Liver (tissue), 3 donors: ENCODE results near the gene PLD2.

Experiments used
- ATF3 ChIP-seq: IDR thresholded peaks from 2 replicates; pipeline ENCODE4 v1.6.1; 2016; ENCODE audit warnings: antibody characterized with exemption
- CTCF ChIP-seq: fragments of 150-350 bp; IDR thresholded peaks from 2 replicates; pipeline ENCODE4 v1.5.1; 2017; ENCODE audit warnings: improper control_type of control experiment, low read depth, low read length; ENCODE audit not compliant: missing input control
- EGR1 ChIP-seq, 2 donors: IDR thresholded peaks; 2 replicates each; pipeline ENCODE4 v1.6.1; 2016 to 2018; ENCODE audit warnings: antibody characterized with exemption in 2 of 2, low read depth in 2 of 2
- MAX ChIP-seq: IDR thresholded peaks from 2 replicates; pipeline ENCODE4 v1.6.1; 2016; ENCODE audit warnings: antibody characterized with exemption
- RAD21 ChIP-seq, 2 donors: IDR thresholded peaks; 2 replicates each; pipeline ENCODE4 v1.6.1; 2016; ENCODE audit warnings: antibody characterized with exemption in 2 of 2, mild to moderate bottlenecking in 2 of 2
- REST ChIP-seq: IDR thresholded peaks from 2 replicates; pipeline ENCODE4 v1.6.1; 2016; ENCODE audit warnings: antibody characterized with exemption, mild to moderate bottlenecking
- SP1 ChIP-seq: IDR thresholded peaks from 2 replicates; pipeline ENCODE4 v1.6.1; 2018; ENCODE audit warnings: antibody characterized with exemption, mild to moderate bottlenecking
- TAF1 ChIP-seq: conservative IDR thresholded peaks from 2 replicates; pipeline ENCODE4 v1.6.1; 2016; ENCODE audit warnings: antibody characterized with exemption, mild to moderate bottlenecking
- YY1 ChIP-seq: IDR thresholded peaks from 2 replicates; pipeline ENCODE4 v1.6.1; 2016; ENCODE audit warnings: antibody characterized with exemption, mild to moderate bottlenecking
- ZBTB33 ChIP-seq: IDR thresholded peaks from 2 replicates; pipeline ENCODE4 v1.6.1; 2016; ENCODE audit warnings: antibody characterized with exemption
- donor health status: healthy.
- donor health status: healthy.

GRCh38 chr17:4788159-4788806, 18.7 kb upstream of the PLD2 start:
- no peak for TF ChIP-seq REST
- TF ChIP-seq RAD21 (IDR thresholded peaks at IDR 0.05), result no peak
- TF ChIP-seq ZBTB33, result no peak
- no peak for TF ChIP-seq CTCF
- no peak for TF ChIP-seq MAX
- TF ChIP-seq EGR1 (IDR thresholded peaks at IDR 0.05; ENCODE audit: low read depth in 2 of 2), result no peak
- no peak for TF ChIP-seq TAF1
- no peak for TF ChIP-seq SP1
- no peak for TF ChIP-seq ATF3
- TF ChIP-seq YY1, result no peak
